ENCODE results near the gene ST6GAL1. TPM values are rescaled to one million over a fixed set of nuclear protein-coding genes. Genes with fewer than 3 reads are reported as not detected.

The ST6GAL1 gene
- polyA plus RNA-seq, 3 donors, result 19.0 to 24.4 (median 20.5) TPM

DNA sequence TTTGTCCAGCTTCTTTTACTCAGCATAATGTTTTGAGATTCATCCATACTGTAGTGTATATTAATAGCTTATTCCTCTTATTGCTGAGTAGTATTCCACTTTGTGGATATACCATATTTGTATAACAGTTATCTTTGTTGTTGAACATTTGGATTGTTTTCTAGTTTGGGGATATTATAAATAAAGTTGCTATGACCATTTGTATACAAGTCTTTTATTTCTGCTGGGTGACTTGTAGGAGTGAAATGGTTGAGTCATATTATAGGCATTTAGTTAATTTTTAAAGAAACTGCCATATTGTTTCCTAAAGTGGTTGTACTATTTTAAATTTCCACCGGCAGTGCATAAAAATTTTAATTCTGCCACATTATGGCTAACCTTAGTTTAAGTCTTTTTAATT lies 155.6 kb downstream of the ST6GAL1 start:
- H3K27me3 ChIP-seq (ENCODE audit: control insufficient read depth in 2 of 2, insufficient read depth in 2 of 2, low read length in 2 of 2), result no peaks in the 10 kb centered on the region
- Mint-ChIP-seq H3K27me3 (ENCODE audit: low read depth in 3 of 3) (peaks cover 0 to 11% (median 0%) of the 10 kb centered on the region in 3 donors), H3K36me3 (peaks cover 2 to 5% of the 10 kb centered on the region in 2 donors), H3K4me1 (peaks cover 12% of the 10 kb centered on the region), H3K9me3 (peaks cover 15 to 31% (median 25%) of the 10 kb centered on the region in 7 donors), H3K27ac (no peak overlapping the region), H3K4me3 (no peak overlapping the region)
- no peak for DNase-seq
- no peaks in the 10 kb centered on the region for H3K79me2 ChIP-seq (ENCODE audit: insufficient read depth, low read length)
- H3K9me3 ChIP-seq (replicated peaks in 1 of 2; ENCODE audit: control insufficient read depth in 1 of 2, insufficient read depth in 1 of 2, low read length in 2 of 2), result peaks cover 5 to 15% of the 10 kb centered on the region in 2 donors
- H3K4me3 ChIP-seq (replicated peaks in 1 of 3; ENCODE audit: low read depth in 2 of 3, low read length in 3 of 3), result no peak overlapping the region
- H3K27ac ChIP-seq (ENCODE audit: low read depth in 1 of 2, low read length in 2 of 2), result no peak overlapping the region
- H4K20me1 ChIP-seq (ENCODE audit: insufficient read depth, low read length), result no peaks in the 10 kb centered on the region
- H2AFZ ChIP-seq (ENCODE audit: insufficient read depth, low read depth, low read length, poor library complexity, severe bottlenecking), result no peak overlapping the region
- TF ChIP-seq, protein P1, sequence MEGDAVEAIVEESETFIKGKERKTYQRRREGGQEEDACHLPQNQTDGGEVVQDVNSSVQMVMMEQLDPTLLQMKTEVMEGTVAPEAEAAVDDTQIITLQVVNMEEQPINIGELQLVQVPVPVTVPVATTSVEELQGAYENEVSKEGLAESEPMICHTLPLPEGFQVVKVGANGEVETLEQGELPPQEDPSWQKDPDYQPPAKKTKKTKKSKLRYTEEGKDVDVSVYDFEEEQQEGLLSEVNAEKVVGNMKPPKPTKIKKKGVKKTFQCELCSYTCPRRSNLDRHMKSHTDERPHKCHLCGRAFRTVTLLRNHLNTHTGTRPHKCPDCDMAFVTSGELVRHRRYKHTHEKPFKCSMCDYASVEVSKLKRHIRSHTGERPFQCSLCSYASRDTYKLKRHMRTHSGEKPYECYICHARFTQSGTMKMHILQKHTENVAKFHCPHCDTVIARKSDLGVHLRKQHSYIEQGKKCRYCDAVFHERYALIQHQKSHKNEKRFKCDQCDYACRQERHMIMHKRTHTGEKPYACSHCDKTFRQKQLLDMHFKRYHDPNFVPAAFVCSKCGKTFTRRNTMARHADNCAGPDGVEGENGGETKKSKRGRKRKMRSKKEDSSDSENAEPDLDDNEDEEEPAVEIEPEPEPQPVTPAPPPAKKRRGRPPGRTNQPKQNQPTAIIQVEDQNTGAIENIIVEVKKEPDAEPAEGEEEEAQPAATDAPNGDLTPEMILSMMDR (IDR thresholded peaks at IDR 0.05), result no peak
- peaks cover 9 to 11% of the 10 kb centered on the region in 2 donors for H3K4me1 ChIP-seq (ENCODE audit: control insufficient read depth in 1 of 2, insufficient read depth in 2 of 2, low read length in 2 of 2)
- intact Hi-C loops (cut with micrococcal nuclease), result no loop called here
- H3K9ac ChIP-seq (ENCODE audit: insufficient read depth, low read length, poor library complexity, severe bottlenecking), result no peak overlapping the region
- H3K36me3 ChIP-seq (replicated peaks in 1 of 2; ENCODE audit: control insufficient read depth in 1 of 2, insufficient read depth in 2 of 2, low read length in 2 of 2), result no peaks in the 10 kb centered on the region
- no peak overlapping the region for H3K4me2 ChIP-seq (replicated peaks; ENCODE audit: extremely low read depth, low read length, poor library complexity, severe bottlenecking)
- WGBS (ENCODE audit: insufficient coverage), result no CpG with 5 or more reads among the region's 1 CpG

DNA sequence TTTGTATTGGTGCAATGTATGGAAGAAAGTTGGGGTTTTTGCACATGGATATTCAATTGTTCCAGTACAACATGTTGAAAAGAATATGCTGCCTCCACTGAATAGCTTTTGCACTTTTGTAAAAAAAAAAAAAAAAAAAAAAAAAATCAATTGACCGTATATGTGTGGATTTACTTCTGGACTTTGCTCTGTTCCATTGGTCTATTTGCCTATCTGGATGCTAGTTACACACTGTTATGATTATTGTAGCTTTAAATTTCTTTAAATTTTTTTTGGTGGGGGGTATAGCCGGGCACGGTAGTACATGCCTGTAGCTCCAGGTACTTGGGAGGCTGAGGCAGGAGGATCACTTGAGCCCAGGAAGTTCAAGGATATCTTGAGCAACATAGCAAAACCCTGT lies 156.5 kb downstream of the ST6GAL1 start:
- WGBS (ENCODE audit: insufficient coverage), result no CpG with 5 or more reads among the region's 3 CpGs
- Mint-ChIP-seq H3K36me3 (peaks cover 2 to 5% of the 10 kb centered on the region in 2 donors), H3K9me3 (peaks cover 15 to 34% (median 25%) of the 10 kb centered on the region in 7 donors)

More for the DNA sequence above, 156.5 kb downstream of the ST6GAL1 start:
- no peak overlapping the region for H2AFZ ChIP-seq (ENCODE audit: insufficient read depth, low read depth, low read length, poor library complexity, severe bottlenecking)
- H3K4me3 ChIP-seq (replicated peaks in 1 of 3; ENCODE audit: low read depth in 2 of 3, low read length in 3 of 3), result no peak overlapping the region
- Mint-ChIP-seq H3K4me3 (no peak overlapping the region), H3K27ac (no peak overlapping the region), H3K4me1 (peaks cover 12% of the 10 kb centered on the region), H3K27me3 (ENCODE audit: low read depth in 3 of 3) (peaks cover 0 to 10% (median 0%) of the 10 kb centered on the region in 3 donors)
- no peak for DNase-seq
- peaks cover 9 to 11% of the 10 kb centered on the region in 2 donors for H3K4me1 ChIP-seq (ENCODE audit: control insufficient read depth in 1 of 2, insufficient read depth in 2 of 2, low read length in 2 of 2)
- no peaks in the 10 kb centered on the region for H4K20me1 ChIP-seq (ENCODE audit: insufficient read depth, low read length)
- H3K36me3 ChIP-seq (replicated peaks in 1 of 2; ENCODE audit: control insufficient read depth in 1 of 2, insufficient read depth in 2 of 2, low read length in 2 of 2), result no peaks in the 10 kb centered on the region
- TF ChIP-seq, protein P1 (IDR thresholded peaks at IDR 0.05), result no peak
- H3K27me3 ChIP-seq (ENCODE audit: control insufficient read depth in 2 of 2, insufficient read depth in 2 of 2, low read length in 2 of 2), result no peaks in the 10 kb centered on the region
- no peaks in the 10 kb centered on the region for H3K79me2 ChIP-seq (ENCODE audit: insufficient read depth, low read length)
- H3K4me2 ChIP-seq (replicated peaks; ENCODE audit: extremely low read depth, low read length, poor library complexity, severe bottlenecking), result no peak overlapping the region
- H3K27ac ChIP-seq (ENCODE audit: low read depth in 1 of 2, low read length in 2 of 2), result no peak overlapping the region
- H3K9ac ChIP-seq (ENCODE audit: insufficient read depth, low read length, poor library complexity, severe bottlenecking), result no peak overlapping the region
- peaks cover 5 to 15% of the 10 kb centered on the region in 2 donors for H3K9me3 ChIP-seq (replicated peaks in 1 of 2; ENCODE audit: control insufficient read depth in 1 of 2, insufficient read depth in 1 of 2, low read length in 2 of 2)
- intact Hi-C loops (cut with micrococcal nuclease), result no loop called here
